GM19468 (cell line): Measurements from ENCODE around the gene MFGE8.

Experiments
- ATAC-seq: cut with Tn5 transposase; IDR thresholded peaks from one replicate; pipeline ENCODE4 v1.9.1; 2021; ENCODE audit warnings: mild to moderate bottlenecking, moderate library complexity, moderate number of reproducible peaks; ENCODE audit not compliant: unreplicated experiment; ENCODE audit errors: extremely low read depth

The MFGE8 gene

DNA sequence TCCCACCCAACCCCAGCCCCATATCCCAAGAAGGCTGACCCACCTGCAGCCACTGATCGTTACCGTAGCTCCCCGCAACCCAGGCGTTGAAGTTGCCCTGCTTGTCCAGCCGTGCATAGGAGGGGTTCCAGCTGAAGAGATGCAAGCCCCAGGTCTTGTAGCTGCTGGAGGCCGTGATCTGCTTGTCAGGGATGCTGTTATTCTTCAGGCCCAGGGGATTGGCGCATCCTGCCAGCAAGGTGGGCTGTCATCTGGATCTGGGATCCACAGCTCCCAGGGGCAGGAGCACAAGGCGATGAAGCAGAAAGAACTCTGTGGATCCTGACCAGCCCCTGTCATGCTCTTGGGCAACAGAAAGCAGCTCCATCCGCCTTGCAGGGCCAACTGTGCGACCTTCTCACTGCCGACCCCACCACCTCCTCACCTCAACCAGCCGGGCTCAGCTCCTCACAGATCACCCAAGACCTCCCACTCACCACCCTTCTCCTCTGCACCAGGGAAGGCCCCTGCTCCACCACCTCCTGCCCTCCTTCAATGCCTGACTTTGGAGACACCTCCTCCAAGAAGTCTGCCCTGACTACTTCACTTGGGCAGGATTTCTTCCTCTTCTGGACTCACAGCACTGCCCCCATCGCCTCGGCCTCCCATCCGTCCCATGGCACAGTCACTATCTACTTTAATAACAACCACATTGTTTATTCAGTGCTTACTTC, 11.5 kb downstream of the MFGE8 start:
- no peak for ATAC-seq

DNA sequence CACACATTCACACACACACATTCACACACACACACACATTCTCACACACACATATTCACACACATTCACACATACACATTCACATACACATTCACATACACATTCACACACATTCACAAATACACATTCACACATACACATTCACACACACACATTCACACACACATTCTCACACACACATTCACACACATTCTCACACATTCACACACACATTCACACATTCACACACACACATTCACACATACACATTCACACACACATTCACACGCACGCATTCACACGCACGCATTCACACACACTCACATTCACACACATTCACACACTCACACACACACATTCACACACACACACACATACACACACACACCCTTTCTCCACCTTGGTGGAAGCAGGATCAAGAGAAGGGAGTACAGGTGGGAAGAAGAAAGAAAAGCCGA, 12.2 kb downstream of the MFGE8 start:
- no peak for ATAC-seq

GRCh38 chr15:88900309-88900981, 12.7 kb downstream of the MFGE8 start:
- no peak for ATAC-seq

- no peak for ATAC-seq
Observed at GRCh38 chr15:88899251-88899650, 13.9 kb downstream of the MFGE8 start.

DNA sequence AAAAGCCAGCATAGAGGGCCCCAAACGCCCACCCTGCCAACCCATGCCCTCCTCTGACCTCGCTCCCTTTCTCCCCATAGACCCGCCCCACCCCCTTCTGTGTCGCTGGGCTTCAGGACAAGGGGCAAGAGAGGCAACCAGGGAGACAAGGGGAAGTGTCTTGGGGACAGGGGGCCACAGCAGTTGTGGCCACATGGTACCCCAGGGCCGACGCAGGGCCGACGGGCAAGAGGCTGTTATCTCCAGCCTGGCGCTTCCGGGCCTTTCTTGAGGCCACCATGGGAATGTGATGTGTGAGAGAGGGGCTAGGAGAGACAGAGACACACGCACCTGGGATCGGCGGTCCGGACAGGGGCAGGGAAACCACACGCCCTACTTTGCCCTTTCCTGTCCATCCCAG, 14.4 kb downstream of the MFGE8 start:
- ATAC-seq: no peak

DNA sequence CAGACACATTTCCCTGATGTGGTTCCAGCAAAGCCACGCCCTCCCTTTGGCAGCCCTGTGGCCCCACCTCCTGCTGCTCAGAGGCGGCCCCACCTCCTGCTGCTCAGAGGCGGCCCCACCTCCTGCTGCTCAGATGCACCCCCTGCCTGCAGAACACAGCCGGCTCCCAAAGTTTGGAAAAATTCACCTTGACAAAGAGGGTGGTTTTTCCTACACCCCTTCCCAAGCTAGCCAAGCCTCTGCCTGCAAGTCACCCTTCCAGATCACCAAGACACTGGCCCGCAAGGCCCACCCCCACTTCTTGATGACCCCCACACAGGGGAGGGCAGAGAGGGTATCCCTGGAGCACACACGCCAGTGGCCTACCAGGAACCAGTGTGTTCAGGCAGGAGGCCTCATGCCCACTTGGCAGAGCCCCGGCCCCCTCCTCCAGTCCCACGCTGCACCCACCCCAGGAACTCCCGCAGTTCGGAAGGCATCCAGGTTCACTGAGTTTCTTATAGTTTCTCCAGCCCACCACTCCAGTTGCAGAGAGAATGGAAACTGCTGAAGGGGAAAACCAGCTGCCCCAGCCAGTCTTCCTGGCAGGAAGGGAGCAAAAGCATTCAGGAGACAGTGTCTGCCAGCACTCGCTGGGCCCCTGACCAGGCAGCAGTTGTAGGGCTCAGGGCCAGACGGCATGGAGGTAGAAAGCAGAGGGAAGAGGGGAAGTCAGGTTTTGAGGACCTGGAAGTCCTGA, 15.6 kb downstream of the MFGE8 start:
- ATAC-seq: no peak

DNA sequence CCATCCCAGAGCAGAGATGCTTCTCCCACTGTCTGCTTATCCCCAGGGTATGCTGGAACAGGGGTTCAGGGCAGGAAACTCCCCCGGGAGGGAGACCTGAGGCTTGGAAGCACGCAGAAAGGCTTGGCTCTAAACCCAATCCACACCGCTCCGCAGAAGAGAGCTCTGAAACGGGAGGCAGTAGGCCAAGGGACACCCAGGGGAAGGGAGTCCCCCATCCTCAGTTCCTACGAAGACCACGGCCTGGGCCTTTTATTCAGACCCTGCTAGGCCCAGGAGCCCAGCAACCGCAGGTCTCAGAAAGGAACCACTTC, 16.1 kb downstream of the MFGE8 start:
- no peak for ATAC-seq

- ATAC-seq: no peak
Observed at GRCh38 chr15:88896333-88897033, 16.7 kb downstream of the MFGE8 start.

DNA sequence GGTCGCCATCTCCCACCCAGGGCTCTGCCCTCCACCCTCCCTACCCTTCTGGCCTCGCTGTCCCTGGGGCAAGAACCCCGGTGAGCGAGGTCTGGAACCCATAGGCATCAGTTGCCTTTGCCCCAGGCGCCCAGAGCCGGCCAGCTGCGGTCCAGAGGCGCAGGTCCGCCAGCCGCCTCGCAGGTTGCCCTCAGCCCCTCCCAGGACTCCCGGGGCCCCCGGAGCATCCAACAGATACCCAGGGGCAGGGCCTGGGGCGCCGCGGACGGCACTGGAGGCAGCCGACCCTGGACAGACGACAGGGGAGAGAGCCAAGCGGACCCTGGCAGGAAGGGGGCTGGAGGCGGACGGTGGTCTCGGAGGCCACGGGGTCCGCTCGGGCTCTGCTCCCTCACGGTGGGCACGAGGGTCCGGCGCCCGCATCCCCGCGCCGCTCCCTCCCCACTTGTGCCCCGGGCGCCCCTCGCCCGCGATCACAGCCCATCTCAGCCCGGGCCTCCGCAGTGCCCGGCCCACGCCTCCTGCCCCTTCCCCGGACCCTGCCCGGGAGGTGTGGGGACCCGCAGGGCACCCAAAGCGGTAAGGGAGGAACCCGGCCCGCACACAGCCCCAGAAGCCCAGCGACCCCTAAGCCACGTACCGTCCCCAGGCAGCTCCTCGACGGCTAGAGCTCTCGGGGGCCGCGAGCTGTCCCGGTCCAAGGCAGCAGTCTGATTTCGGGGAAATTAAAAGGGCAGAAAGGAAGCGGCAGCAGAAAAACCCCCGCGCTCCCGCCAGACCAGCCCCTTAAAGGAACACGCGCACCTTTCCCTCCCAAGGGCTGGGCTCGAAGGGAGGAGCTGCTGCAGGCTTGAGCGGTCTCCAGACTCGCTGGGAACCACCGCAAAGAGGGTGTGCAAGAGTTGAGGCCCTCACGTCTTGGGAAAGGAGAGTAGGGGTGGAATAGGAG, 18.1 kb downstream of the MFGE8 start, which contains the start of gene HAPLN3:
Gene HAPLN3, minus strand, starts transcription at position 726 of the 949 bp plus-strand sequence. CDS start 8,246 bp downstream, outside the sequence.
- no peak for ATAC-seq

- peak; percentile 50 for ATAC-seq
Observed at GRCh38 chr15:88894348-88894818, 18.8 kb downstream of the MFGE8 start.

DNA sequence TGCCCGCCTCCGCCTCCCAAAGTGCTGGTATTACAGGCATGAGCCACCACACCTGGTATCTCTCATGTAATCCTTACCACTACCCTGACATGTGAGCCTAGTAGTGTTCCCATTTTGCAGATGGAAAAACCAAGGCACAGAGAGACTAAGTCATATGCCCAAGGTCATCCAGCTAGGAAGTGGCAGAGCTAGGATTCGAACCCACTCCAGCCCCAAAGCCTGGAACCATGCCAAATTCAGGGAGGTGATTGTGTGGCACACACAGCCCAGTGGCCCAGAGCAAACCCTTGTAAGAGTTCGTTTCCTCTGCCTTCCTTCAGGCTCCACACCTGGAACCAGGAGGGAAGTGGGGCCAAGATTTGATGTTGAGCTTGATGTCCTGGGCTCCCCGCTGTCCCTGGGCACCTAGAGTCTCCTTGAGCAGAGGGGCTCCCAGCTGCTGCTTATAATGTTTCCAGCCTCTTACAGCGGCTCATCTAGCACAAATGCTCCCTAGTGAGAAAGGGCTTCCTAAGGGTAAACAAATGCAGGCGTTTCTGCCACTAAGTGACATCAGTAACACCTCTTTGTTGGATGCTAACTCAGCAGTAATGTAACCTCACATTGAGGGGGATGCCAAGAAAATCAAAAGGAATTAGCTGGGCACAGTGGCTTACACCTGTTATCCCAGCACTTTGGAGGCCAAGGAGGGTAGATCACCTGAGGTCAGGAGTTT, 21.5 kb downstream of the MFGE8 start:
- ATAC-seq: no peak

GRCh38 chr15:88890495-88890894, 22.7 kb downstream of the MFGE8 start:
- no peak for ATAC-seq

DNA sequence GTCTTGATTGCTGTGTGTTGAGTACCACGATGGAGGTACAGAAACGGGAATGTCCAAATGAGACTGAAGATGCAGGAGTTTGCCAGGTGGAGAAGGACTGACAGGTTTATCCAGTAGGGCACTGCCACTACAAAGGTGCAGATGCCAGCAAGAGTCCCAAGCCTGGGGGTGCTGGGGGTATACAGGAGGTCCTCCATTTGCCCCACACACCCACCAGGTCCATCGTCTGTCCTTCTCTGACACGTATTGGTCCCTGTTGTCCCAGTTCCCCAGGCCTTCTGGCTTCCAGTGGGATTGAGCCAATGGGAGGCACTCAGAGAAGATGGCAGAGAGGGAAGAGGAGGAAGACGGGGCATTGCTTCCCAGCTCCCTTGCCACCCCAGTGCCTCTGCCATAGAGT, 24.5 kb downstream of the MFGE8 start:
- no peak for ATAC-seq

GRCh38 chr15:88887068-88887580, 26.1 kb downstream of the MFGE8 start:
- no peak for ATAC-seq

DNA sequence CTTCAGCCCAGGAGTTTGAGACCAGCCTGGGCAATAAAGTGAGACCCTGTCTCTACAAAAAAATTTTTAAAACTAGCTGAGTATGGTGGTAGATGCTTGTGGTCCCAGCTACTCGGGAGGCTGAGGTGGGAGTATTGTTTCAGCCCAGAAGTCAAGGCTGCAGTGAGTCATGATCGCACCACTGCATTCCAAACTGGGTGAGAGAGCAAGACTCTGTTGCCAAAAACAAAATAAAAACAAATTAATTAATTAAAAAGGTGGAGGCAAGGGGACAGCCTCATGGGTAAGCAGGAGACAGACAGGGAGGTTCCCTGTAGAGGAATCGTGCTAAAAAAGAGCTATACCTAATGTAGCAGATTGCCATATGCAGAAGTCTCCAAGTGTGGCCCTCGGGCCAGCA, 30.4 kb downstream of the MFGE8 start:
- no peak for ATAC-seq

DNA sequence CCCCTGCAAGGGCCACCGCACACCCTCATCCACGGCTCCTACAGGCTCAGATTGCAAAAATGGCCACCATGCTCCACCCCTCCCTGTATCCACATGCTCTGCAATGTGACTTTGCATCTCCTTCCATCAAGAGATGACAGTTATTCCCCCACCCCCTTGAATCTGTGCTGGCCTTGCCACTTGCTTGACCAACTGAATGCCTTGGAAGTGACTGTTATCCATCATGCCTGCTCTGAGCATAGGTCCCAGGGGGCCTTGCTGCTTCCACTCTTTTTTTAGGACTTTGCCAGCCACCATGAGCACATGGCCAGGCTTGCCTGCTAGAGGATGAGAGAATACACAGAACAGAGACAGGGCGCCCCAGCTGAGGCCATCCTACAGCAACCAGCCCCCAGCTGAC, 31.4 kb downstream of the MFGE8 start:
- no peak for ATAC-seq

GRCh38 chr15:88880944-88881740, 32.0 kb downstream of the MFGE8 start:
- ATAC-seq: no peak

GRCh38 chr15:88878720-88879184, 34.4 kb downstream of the MFGE8 start:
- ATAC-seq: no peak
